Mesendoderm (in vitro differentiated cells): Measurements from ENCODE around the gene NCOA1.

Experiments used
- DNase-seq: peaks from one replicate; pipeline ENCODE4 v3.0.0; 2013
- H2AK5ac ChIP-seq: 2 replicates; pipeline ENCODE4 v1.6.1; 2013; ENCODE audit warnings: low read length, inconsistent platforms
- H2BK120ac ChIP-seq: 2 replicates; pipeline ENCODE4 v1.6.1; 2013; ENCODE audit warnings: low read depth, mild to moderate bottlenecking, low read length, moderate library complexity, mixed read lengths
- H2BK15ac ChIP-seq: replicated peaks from 2 replicates; pipeline ENCODE4 v1.6.1; 2013; ENCODE audit warnings: low read depth, mild to moderate bottlenecking, moderate library complexity
- H2BK5ac ChIP-seq: 2 replicates; pipeline ENCODE4 v1.6.1; 2013; ENCODE audit warnings: low read length, inconsistent platforms
- H3K18ac ChIP-seq: 2 replicates; pipeline ENCODE4 v1.6.1; 2013; ENCODE audit warnings: mild to moderate bottlenecking, low read length, mixed read lengths
- H3K23ac ChIP-seq: one replicate; pipeline ENCODE4 v1.6.1; 2013; ENCODE audit warnings: low read length
- H3K27ac ChIP-seq: 2 replicates; pipeline ENCODE4 v1.5.1; 2013; ENCODE audit warnings: low read depth, mild to moderate bottlenecking, inconsistent platforms, low read length, moderate library complexity
- H3K27me3 ChIP-seq: 2 replicates; pipeline ENCODE4 v1.6.1; 2013; ENCODE audit warnings: low read length, control low read depth, mild to moderate bottlenecking, inconsistent platforms; ENCODE audit not compliant: insufficient read depth, poor library complexity
- H3K36me3 ChIP-seq: 2 replicates; pipeline ENCODE4 v1.6.1; 2013; ENCODE audit warnings: low read length, inconsistent platforms; ENCODE audit not compliant: control insufficient read depth, insufficient read depth
- H3K4ac ChIP-seq: one replicate; pipeline ENCODE4 v1.6.1; 2013; ENCODE audit warnings: low read depth, mild to moderate bottlenecking, low read length, moderate library complexity
- H3K4me1 ChIP-seq: 2 replicates; pipeline ENCODE4 v1.6.1; 2013; ENCODE audit warnings: low read depth, low read length, inconsistent platforms; ENCODE audit not compliant: control insufficient read depth
- H3K4me2 ChIP-seq: 2 replicates; pipeline ENCODE4 v1.6.1; 2013; ENCODE audit warnings: low read length
- H3K4me3 ChIP-seq: 2 replicates; pipeline ENCODE4 v1.5.1; 2013; ENCODE audit warnings: mild to moderate bottlenecking, low read length
- H3K56ac ChIP-seq: one replicate; pipeline ENCODE4 v1.6.1; 2013; ENCODE audit warnings: low read length
- H3K79me1 ChIP-seq: 2 replicates; pipeline ENCODE4 v1.6.1; 2013; ENCODE audit warnings: low read length, inconsistent platforms
- H3K79me2 ChIP-seq: 2 replicates; pipeline ENCODE4 v1.6.1; 2013; ENCODE audit warnings: mild to moderate bottlenecking, low read length; ENCODE audit not compliant: control insufficient read depth, insufficient read depth
- H3K9ac ChIP-seq: 2 replicates; pipeline ENCODE4 v1.6.1; 2013; ENCODE audit warnings: low read length, inconsistent platforms
- H4K5ac ChIP-seq: one replicate; pipeline ENCODE4 v1.6.1; 2013; ENCODE audit warnings: low read length
- H4K8ac ChIP-seq: one replicate; pipeline ENCODE4 v1.6.1; 2013; ENCODE audit warnings: low read depth, mild to moderate bottlenecking, control low read depth, low read length, moderate library complexity
- WGBS: extraction: QIAGEN DNeasy Blood & Tissue Kit; methylation state at CpG from one replicate; pipeline ENCODE4 v1.1.7; 2013; ENCODE audit warnings: low lambda C conversion rate, missing lambda C conversion rate; ENCODE audit not compliant: insufficient coverage; ENCODE audit errors: extremely low coverage; 5-methylcytosine and 5-hydroxymethylcytosine counted together

The NCOA1 gene

GRCh38 chr2:24453379-24454073 is 37.5 kb upstream of the NCOA1 start:
- H3K18ac ChIP-seq, result no peak overlapping the region
- H3K9ac ChIP-seq, result no peak overlapping the region
- no peaks in the 10 kb centered on the region for H3K79me1 ChIP-seq
- no peak for DNase-seq
- no peaks in the 10 kb centered on the region for H3K79me2 ChIP-seq
- H3K23ac ChIP-seq, result no peak overlapping the region
- H3K4me1 ChIP-seq, result no peaks in the 10 kb centered on the region
- H3K27ac ChIP-seq, result no peak overlapping the region
- H3K27me3 ChIP-seq, result no peaks in the 10 kb centered on the region
- H2BK120ac ChIP-seq, result no peak overlapping the region
- no peak overlapping the region for H4K8ac ChIP-seq
- H3K56ac ChIP-seq, result no peak overlapping the region
- H3K4ac ChIP-seq, result no peak overlapping the region
- H3K4me2 ChIP-seq, result no peak overlapping the region
- H4K5ac ChIP-seq, result no peak overlapping the region
- H3K36me3 ChIP-seq, result no peaks in the 10 kb centered on the region
- H2BK5ac ChIP-seq, result no peak overlapping the region
- no peak overlapping the region for H2BK15ac ChIP-seq
- no peak overlapping the region for H2AK5ac ChIP-seq
- H3K4me3 ChIP-seq, result no peak overlapping the region
- WGBS, result no CpG with 5 or more reads among the region's 2 CpGs

GRCh38 chr2:24454294-24454693 is 36.8 kb upstream of the NCOA1 start:
- DNase-seq, result no peak
- Histone ChIP-seq H3K27me3 (no peaks in the 10 kb centered on the region), H3K9ac (no peak overlapping the region), H4K8ac (no peak overlapping the region), H4K5ac (no peak overlapping the region), H3K36me3 (no peaks in the 10 kb centered on the region), H2BK120ac (no peak overlapping the region), H3K4me2 (no peak overlapping the region), H3K79me2 (no peaks in the 10 kb centered on the region), H3K23ac (no peak overlapping the region), H3K27ac (no peak overlapping the region), H3K4me1 (no peaks in the 10 kb centered on the region), H2BK15ac (no peak overlapping the region), H3K4ac (no peak overlapping the region), H3K56ac (no peak overlapping the region), H2BK5ac (no peak overlapping the region), H3K18ac (no peak overlapping the region), H3K4me3 (no peak overlapping the region), H3K79me1 (no peaks in the 10 kb centered on the region), H2AK5ac (no peak overlapping the region)
- WGBS, result no CpG with 5 or more reads among the region's 12 CpGs

GRCh38 chr2:24456599-24457556 is 34.2 kb upstream of the NCOA1 start:
- Histone ChIP-seq H3K27me3 (no peaks in the 10 kb centered on the region), H3K4ac (no peak overlapping the region), H3K56ac (no peak overlapping the region), H4K5ac (no peak overlapping the region), H3K4me3 (no peak overlapping the region), H3K18ac (no peak overlapping the region), H3K9ac (no peak overlapping the region), H3K36me3 (no peaks in the 10 kb centered on the region), H3K4me2 (no peak overlapping the region), H3K79me2 (no peaks in the 10 kb centered on the region), H3K27ac (no peak overlapping the region), H3K79me1 (no peaks in the 10 kb centered on the region), H3K23ac (no peak overlapping the region), H2BK15ac (no peak overlapping the region), H2AK5ac (no peak overlapping the region), H3K4me1 (no peaks in the 10 kb centered on the region), H2BK120ac (no peak overlapping the region), H2BK5ac (no peak overlapping the region), H4K8ac (no peak overlapping the region)
- no CpG with 5 or more reads among the region's 8 CpGs for WGBS
- DNase-seq, result peak; percentile 63

- H2AK5ac ChIP-seq, result no peak overlapping the region
- H3K27me3 ChIP-seq, result no peaks in the 10 kb centered on the region
- H2BK120ac ChIP-seq, result no peak overlapping the region
Observed at GRCh38 chr2:24457696-24458386, 33.2 kb upstream of the NCOA1 start.

GRCh38 chr2:24459224-24460161 is 31.6 kb upstream of the NCOA1 start:
- Histone ChIP-seq H3K56ac (no peak overlapping the region), H3K36me3 (no peaks in the 10 kb centered on the region), H3K27ac (no peak overlapping the region), H3K4ac (no peak overlapping the region), H3K79me2 (no peaks in the 10 kb centered on the region), H3K4me3 (no peak overlapping the region), H2BK120ac (no peak overlapping the region), H3K23ac (no peak overlapping the region), H3K27me3 (no peaks in the 10 kb centered on the region), H3K18ac (no peak overlapping the region), H4K5ac (no peak overlapping the region), H4K8ac (no peak overlapping the region), H3K79me1 (no peaks in the 10 kb centered on the region), H3K4me2 (no peak overlapping the region), H3K9ac (no peak overlapping the region), H2BK15ac (no peak overlapping the region), H3K4me1 (no peaks in the 10 kb centered on the region), H2BK5ac (no peak overlapping the region), H2AK5ac (no peak overlapping the region)
- DNase-seq, result no peak
- WGBS, result no CpG with 5 or more reads among the region's 5 CpGs

More at GRCh38 chr2:24457696-24458386, 33.2 kb upstream of the NCOA1 start:
- Histone ChIP-seq H3K79me2 (no peaks in the 10 kb centered on the region), H3K4me3 (no peak overlapping the region), H3K9ac (no peak overlapping the region), H3K18ac (no peak overlapping the region), H2BK5ac (no peak overlapping the region), H3K4me1 (no peaks in the 10 kb centered on the region), H3K27ac (no peak overlapping the region), H3K4me2 (no peak overlapping the region), H3K79me1 (no peaks in the 10 kb centered on the region), H4K5ac (no peak overlapping the region), H3K4ac (no peak overlapping the region), H3K36me3 (no peaks in the 10 kb centered on the region), H2BK15ac (no peak overlapping the region), H3K56ac (no peak overlapping the region), H3K23ac (no peak overlapping the region), H4K8ac (no peak overlapping the region)
- no peak for DNase-seq
- WGBS, result no CpG with 5 or more reads among the region's 5 CpGs
